HG02798 (cell line): Measurements from ENCODE around the gene ERVH48-1.
"Not testable (repeated sequence)": the region's sequence is repeated elsewhere in the genome, so short reads cannot be mapped to it uniquely, and the experiment has no call there.

ENCODE experiments used
- ATAC-seq: cut with Tn5 transposase; IDR thresholded peaks from one replicate; pipeline ENCODE4 v1.9.1; 2021; ENCODE audit warnings: mild to moderate bottlenecking; ENCODE audit not compliant: unreplicated experiment, poor library complexity

The ERVH48-1 gene

DNA sequence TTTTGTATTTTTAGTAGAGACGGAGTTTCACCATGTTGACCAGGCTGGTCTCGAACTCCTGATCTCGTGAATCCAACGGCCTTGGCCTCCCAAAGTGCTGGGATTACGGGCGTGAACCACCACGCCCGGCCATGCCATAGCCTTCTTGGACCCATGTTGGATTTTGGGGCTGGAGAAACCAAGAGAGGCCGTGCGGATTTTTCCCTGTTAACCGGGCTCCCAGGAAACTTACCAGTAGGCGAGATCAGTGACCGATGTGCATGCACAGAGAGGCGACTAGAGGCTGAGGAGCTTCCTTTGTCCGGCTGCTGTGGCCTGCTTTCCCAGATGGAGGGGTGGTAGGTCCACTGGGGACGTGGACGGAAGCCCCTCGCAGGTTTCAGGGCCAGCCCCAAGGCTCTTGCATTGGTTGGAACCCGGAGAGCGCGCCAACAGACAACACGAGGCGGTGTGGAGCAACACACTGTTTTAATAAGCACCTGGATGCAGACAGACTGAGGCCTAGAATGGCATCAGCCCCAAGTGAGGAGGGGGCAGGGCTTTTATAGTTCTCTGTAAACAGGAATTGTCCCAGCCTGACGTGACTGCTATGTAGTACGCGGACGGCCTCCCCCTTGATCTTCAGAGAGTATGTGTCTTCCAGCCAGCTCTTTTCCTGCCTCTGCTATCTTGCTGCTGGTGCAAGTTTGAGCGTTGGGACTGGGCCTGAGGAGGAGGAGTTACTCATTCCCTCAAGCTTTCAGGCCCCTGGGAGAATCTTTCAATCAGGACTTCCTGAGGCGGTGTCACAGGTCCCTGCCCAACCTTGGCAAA lies at the start of gene ERVH48-1:
Gene ERVH48-1 (minus strand): TSS at position 517 of the 813 bp plus-strand sequence. CDS start 6,624 bp downstream, outside the sequence.
- ATAC-seq, result no peak

DNA sequence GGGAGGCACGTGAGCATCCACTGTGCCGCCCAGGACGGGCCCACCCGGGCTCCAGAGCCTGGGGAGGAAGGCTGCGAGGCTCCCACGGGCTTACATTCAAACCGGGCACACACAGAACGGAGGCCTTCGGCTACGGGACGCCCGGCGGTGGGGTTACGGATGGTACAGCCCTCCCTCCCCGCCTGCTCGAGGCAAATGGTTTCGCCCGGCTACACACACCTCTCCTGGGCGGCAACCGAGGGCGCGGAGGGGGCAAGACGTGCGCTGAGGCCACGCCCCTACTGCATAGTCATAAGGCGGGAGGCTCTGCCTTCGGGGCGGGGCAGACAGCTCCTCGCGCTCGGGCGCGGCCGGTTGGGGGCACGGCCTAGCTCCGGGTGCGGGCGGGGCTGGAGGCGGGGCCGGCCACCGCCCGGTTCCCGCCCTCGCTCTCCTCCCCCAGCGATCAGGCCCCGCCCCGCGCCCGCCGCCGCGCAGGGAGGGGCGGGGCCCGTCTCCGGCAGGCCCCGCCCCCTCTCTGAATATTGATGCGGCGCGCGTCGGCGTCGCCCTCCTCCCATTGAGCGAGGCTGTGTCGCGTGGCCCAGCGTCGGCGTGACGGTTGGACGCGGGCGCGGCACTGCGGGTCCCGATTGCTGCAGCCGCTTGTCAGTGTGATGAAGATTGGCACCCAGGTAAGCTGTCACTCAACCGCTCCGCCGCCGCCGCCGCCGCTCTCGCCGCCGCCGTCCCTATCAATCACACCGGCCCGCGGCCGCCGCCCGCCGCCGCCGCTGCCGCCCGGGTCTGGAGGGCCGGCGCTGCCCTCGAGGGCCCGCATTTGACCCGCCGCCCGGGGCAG lies 48.8 kb upstream of the ERVH48-1 start, which contains the start of gene PKNOX1:
Gene PKNOX1 (plus strand): TSS at position 572 of the 841 bp plus-strand sequence. CDS start 29,820 bp downstream, outside the sequence.
- ATAC-seq, result peak; percentile 85

DNA sequence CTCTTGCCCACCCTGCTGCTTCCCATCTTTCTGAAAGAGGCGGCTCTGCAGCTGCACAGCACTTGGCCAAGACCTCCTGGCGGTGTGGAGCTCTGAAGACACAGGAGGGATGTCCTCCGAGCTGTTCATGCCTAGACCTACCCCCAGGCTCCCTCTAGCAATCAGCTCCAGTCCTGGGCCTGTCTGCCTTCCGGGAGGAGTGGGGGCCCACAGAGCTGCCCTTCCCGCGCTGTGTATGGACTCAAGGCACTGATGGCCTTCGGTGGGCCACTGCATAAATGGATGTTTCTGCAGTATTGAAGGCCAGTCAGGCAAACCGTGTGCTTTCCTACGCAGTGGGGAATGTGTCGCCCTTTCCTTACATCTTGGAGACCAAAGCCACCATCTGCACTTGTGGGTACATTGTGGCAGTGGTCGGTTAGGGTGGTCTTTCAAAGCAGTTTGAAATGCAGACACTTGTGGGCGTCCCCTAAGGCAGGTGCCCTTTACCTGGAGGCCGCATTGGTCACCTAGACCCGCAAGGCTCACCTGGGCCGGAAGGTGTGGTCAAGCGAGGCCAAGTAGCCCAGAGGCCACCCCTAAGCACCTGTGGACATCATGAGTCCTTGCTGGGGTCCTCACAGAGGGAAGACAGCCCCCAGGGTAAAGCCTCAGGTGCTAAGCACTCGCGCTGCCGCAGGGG lies 48.0 kb upstream of the ERVH48-1 start:
- ATAC-seq, result no peak

DNA sequence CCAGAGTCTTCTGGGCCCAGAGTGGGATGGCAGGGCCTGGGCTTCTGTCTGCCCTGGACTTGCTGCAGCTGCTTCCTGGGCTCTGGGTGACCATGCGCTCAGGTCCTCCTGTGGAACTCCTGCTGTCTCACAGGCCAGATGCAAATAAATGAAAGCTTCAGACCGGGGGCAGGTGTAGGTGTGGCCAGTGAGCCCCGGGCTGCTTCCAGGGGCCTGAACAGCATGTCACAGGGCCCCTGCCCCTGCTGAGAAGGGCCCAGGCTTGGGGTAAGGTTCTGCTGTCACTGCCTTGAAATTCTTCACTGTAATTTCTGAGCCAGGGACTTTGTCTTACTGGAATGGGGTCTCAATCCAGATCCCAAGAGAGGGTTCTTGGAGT lies 46.5 kb upstream of the ERVH48-1 start:
- no peak for ATAC-seq

DNA sequence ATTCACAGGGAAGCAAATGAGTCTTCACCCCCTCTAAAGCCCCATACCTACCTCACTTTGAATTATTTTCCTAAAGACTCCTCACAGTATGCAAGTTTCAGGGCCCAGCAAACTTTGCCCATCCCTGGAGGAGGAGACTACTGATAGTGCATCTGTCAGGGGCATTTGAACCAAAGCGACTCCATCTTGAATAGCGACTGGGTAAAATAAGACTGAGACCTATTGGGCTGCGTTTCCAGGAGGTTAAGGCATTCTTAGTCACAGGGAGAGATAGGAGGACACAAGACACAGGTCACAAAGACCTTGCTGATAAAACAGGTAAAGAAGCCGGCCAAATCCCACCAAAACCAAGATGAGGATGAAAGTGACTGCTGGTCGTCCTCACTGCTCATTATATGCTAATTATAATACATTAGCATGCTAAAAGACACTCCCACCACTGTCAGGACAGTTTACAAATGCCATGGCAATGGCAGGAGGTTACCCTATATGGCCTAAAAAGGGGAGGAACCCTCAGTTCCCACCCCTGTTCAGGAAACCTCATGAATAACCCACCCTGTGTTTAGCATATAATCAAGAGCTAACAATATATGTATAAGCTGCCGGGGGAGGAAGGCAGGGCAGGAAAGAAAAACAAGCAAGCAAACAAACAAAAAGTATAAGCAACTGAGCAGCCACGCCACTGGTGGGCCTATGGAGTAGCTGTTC lies 45.7 kb upstream of the ERVH48-1 start:
- ATAC-seq, result no peak

DNA sequence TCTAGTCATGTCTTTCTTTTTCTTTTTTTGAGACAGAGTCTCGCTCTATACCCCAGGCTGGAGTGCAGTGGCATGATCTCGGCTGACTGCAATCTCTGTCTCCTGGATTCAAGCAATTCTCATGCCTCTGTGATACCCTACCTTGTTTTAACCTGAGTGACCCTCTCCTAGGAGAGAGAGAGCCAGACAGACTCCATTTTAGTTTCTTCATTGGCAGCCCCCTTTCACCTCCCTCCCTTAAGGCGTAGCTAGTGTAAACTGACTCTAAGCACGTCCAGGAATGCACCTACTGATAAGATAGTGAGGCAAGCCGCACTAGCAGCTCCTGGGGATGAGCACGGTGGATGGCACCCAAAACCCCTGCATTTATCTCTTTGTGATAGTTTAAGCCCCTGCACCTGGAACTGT lies 43.8 kb upstream of the ERVH48-1 start:
- ATAC-seq, result no peak

DNA sequence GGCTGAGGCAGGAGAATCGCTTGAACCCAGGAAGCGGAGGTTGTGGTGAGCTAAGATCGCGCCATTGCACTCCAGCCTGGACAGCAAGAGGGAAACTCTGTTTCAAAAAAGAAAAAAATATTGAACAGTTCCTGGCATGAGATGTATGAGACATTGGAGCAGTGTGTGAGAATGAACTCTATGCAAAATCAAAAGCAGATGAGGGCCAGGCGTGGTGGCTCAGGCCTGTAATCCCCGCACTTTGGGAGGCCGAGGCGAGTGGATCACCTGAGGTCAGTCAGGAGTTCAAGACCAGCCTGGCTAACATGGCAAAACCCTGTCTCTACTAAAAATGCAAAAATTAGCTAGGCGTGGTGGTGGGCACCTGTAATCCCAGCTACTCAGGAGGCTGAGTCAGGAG lies 42.2 kb upstream of the ERVH48-1 start:
- ATAC-seq, result not testable (repeated sequence)

DNA sequence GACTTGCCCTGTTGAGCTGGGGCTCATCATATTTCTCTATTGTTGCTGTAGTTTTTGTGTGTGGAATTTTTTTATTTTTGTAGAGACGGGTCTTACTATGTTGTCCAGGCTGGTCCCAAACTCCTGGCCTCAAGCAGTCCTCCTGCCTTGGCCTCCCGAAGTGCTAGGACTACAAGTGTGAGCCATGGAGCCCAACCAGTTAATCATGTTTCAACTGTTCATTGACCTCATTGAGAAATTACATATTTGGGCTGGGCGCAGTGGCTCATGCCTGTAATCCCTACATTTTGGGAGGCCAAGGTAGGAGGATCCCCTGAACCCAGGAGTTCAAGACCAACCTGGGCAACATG lies 39.8 kb upstream of the ERVH48-1 start:
- no peak for ATAC-seq

DNA sequence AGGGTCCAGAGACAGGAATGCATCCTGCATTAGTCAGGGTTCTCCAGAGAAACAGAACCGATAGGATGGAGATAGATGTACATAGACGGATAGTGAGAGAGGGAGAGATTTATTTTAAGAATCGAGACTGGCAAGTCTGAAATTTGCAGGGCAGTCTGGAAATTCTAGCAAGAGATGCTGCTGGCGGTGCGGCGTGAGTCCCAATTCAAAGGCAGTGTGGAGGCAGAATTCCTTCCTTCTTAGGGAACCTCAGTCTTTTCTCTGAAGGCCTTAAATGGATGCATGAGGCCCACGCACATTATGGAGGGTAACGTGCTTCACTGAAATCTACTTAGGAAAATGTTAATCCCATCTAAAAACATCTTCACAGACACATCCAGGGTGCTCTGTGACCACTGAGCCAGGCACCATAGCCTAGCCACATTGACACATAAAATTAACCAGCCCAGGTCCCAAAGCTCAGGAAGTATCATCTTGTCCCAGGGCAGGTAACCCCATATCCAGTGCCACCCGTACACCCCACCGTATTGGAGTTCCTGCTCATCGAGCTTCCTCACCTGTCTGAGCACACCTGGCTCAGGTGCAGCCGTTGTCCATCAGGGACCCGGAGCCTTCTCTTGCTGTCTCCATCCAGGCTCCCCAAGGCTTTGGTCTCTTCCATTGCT lies 39.2 kb upstream of the ERVH48-1 start:
- ATAC-seq, result no peak

DNA sequence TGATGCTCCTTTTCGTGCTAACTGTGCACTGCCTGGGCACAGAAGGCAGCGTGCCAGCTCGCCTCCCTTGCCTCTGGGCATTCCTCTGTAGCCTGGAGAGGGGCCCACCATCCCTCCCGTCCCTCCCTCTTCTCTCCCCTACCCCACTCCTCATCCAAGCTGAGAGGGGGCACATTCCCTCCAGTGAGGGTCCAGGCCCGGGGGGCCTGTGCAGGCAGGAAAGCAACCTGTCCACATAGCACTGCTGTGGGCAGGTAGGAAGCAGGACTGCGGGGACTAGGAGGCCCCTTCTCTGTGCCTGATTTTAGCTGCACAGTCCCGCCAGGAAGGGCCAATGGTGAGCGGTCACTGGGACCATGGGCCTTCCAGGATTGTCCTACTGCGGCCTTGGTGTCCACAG lies 38.7 kb upstream of the ERVH48-1 start:
- ATAC-seq, result no peak

DNA sequence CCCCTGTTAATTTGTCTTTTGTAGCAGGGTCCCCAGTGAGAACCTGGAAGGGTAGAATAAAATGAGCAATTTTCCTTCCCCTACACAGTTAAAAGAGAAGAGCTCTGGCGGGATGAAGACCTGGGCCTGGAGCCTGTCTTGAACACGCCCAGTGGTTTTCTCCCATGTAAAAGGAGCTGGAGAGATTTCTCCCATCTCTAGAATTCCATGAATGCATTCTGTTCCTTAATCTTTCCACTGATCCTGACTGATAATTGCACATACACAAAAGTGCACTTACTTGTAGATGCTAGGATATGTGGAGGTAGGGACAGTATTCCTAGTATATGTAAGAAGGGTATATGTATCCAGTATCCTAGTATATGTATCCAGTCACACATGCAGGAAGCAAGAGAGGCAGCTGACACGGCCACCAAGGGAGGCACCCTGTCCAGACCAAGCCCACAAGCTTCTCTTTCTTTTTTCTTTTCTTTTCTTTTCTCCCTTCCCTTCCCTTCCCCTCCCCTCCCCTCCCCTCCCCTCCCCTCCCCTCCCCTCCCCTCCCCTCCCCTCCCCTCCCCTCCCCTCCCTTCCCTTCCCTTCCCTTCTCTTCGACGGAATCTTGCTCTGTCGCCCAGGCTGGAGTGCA lies 37.1 kb upstream of the ERVH48-1 start:
- ATAC-seq, result no peak

DNA sequence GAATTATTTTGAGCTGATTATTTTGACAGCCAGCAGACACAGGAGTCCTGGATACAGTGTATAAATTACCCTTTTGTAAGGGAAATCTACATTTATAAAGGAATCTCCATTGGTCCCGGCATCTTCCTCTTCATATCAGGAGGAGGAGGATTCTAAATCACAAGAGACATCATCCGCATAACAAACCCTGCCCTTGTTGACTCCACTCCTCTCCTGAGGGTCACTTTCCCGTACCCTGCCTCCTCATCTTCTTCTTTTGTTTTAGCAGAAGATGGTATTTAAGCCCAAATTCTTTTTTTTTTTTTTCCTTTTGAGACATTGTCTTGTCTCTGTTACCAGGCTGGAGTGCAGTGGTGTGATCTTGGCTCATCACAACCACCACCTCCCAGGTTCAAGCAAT lies 34.3 kb upstream of the ERVH48-1 start:
- ATAC-seq, result no peak

DNA sequence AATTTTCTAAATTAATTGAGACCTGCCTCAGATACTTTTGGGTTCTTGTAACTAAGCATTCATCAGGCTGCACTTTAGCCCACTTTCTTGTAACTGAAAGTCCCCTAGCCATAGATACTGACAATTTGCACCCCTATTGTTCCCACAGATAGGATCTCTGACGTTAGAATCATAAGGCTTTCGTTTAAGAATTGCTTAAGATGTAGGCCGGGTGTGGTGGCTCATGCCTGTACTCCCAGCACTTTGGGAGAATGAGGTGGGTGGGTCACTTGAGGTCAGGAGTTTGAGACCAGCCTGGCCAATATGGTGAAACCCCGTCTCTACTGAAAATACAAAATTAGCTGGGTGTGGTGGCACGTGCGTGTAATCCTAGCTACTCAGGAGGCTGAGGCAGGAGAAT lies 32.7 kb upstream of the ERVH48-1 start:
- not testable (repeated sequence) for ATAC-seq

DNA sequence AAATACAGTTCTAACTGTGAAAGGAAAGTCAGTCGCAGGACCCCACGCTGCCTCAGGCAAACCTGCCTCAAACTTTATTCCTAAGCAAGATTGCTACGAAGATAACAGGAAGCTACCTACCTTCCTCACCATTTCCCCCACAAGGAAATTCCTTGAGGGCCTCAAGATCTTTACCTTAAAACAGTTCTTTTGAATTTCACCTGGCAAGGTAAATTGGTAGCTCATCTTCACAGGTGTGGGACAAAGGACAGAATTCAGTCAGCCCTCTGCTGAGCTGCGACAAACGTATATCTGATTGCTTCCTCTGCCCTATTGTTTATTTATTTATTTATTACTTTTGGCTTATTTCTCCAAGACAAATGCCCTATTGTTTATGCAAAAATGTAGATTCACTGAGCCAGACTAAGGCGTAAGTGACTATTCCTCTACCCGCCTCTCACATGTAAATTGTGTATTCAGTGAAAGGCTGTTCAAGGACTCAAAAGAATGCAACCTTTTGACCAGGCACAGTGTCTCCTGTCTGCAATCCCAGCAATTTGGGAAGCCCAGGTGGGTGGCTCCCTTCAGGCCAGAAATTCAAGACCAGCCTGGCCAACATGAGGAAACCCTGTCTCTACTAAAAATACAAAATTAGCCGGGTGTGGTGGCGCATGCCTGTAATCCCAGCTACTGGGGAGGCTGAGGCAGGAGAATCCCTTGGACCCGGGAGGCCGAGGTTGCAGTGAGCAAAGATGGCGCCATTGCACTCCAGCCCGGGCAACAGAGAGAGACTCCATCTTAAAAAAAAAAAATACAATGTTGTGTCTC lies 31.6 kb upstream of the ERVH48-1 start:
- ATAC-seq, result peak; percentile 99

DNA sequence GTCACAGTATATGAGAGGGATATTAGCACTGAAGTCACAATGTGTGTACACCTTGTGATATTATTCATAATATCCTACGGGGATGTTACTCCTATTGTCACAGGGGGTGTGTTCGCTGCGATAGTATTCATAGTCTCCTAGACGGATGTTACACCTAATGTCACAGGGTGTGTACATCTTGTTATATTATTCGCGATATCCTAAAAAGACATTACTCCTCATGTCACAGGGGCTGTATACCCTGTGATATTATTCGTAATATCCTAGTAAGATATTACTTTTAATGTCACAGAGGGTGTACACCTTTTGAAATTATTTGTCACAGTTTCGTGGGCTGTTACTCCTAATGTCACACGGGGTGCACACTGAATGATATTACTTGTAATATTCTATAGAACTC lies 25.8 kb upstream of the ERVH48-1 start:
- ATAC-seq, result not testable (repeated sequence)

DNA sequence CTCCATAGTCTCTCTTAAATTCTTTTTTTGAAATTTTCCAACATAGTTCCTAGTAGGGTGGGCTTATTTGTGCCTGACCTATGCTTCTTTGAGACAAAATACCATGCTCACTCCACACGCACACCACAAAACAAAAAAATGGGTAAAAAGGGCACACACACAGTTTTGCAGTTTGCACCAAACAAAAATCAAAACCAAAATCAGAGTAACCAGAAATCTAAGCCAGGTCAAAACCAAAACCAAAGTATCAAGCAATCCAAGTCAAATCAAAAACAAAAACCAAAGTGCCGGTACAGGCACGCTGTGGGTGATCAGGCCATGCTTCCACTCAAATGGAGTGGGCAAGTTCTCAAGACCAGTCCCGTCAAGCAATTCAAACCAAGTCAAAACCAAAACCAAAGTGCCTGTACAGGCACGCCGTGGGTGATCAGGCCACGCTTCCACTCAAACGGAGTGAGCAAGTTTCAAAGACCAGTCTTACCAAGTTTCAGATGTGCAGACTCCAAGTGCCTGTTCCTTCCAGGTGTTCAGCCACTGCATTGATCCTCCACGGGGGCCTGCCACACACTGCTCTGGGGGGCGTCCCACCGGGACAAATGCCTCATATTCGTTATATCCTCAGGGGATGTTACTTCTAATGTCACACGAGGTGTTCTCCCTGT lies 23.8 kb upstream of the ERVH48-1 start:
- ATAC-seq, result not testable (repeated sequence)

DNA sequence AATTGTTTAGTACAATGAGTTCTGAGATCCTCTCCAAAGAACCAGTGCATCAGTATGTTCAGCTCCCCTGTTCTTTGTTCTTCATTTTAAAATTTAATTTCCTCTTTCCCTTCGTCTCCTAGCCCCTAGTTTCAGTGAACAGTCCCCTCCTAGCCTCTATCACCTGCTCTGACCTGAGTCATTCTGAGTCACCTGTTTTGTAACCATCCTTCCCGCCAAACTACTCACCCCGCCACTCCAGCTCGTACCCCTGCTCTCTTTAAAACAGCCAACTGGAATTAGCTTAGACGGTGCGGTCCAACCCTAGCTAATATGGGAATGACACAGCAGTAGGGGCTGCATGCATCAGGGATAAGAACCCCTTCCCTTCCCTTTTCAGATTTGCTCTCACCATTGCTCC lies 16.8 kb upstream of the ERVH48-1 start:
- no peak for ATAC-seq

DNA sequence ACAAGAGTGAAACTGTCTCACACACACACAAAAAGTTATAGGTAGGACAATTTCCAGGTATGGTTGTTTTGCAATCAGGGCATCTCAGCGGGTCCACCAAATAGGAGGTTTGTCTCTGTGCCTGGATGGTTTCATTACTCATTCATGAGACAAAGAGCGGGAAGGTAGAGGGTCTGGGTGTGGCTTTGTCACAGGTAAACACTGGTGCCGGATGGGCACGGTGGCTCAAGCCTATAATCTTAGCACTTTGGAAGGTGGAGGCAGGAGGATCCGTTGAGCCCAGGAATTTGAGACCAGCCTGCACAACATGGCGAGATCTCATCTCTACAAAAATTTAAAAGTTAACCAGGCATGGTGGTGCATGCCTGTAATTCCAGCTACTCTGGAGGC lies 16.3 kb upstream of the ERVH48-1 start:
- no peak for ATAC-seq
